Gastrocnemius medialis (tissue), 4 donors: ENCODE measurements around the gene WNT2. TPM values are rescaled to one million over a fixed set of nuclear protein-coding genes. Genes with fewer than 3 reads are reported as not detected.

ENCODE experiments used
- ATAC-seq, 2 donors: fragments of 150-250 bp; one replicate each; pipeline ENCODE4 v1.9.1; 2016
- DNase-seq, 2 donors: peaks; one replicate each; pipeline ENCODE4 v3.0.0-alpha.2; 2019
- H3K27ac ChIP-seq, 4 donors: fragments of 200-600 bp; sonication (generic); 1 replicate in 1 of 4; 2 replicates in 3 of 4; pipeline ENCODE4 v1.5.1; 2016 to 2018; ENCODE audit warnings: mild to moderate bottlenecking in 2 of 4, moderate library complexity in 1 of 4
- H3K27me3 ChIP-seq, 3 donors: fragments of 200-600 bp; sonication (generic) in 2 of 3; 1 replicate in 1 of 3; 2 replicates in 2 of 3; pipeline versions ENCODE4 v1.5.1 to v1.6.0; 2016 to 2019; ENCODE audit warnings: mild to moderate bottlenecking in 1 of 3, moderate library complexity in 1 of 3
- H3K36me3 ChIP-seq, 2 donors: fragments of 200-600 bp; sonication (generic) in 1 of 2; one replicate each; pipeline ENCODE4 v1.5.1; 2017 to 2018
- H3K4me1 ChIP-seq, 2 donors: fragments of 200-600 bp; sonication (generic) in 1 of 2; one replicate each; pipeline ENCODE4 v1.5.1; 2016 to 2017; ENCODE audit warnings: mild to moderate bottlenecking in 2 of 2
- H3K4me3 ChIP-seq, 4 donors: fragments of 200-600 bp; sonication (generic) in 3 of 4; 1 replicate in 1 of 4; 2 replicates in 3 of 4; pipeline ENCODE4 v1.5.1; 2016 to 2019; ENCODE audit warnings: mild to moderate bottlenecking in 2 of 4
- H3K9me3 ChIP-seq, 3 donors: fragments of 200-600 bp; sonication (generic) in 2 of 3; 1 replicate in 1 of 3; 2 replicates in 2 of 3; pipeline ENCODE4 v1.5.1; 2016 to 2019
- POLR2A ChIP-seq, 2 donors: fragments of 450-650 bp; IDR thresholded peaks; one replicate each; pipeline ENCODE4 v1.6.1; 2017; ENCODE audit warnings: antibody characterized with exemption in 2 of 2, mild to moderate bottlenecking in 2 of 2, moderate library complexity in 2 of 2
- in situ Hi-C, 4 donors: fragments of 200-750 bp; cut with MboI; loops; one replicate each; pipeline versions ENCODE4 v1.15.0 to v1.8.0; 2017; ENCODE audit warnings: low sequenced_read_pairs in 4 of 4
- intact Hi-C: fragments of 100-400 bp; cut with DNase I; formaldehyde crosslinking; loops from one replicate; pipeline ENCODE4 v1.15.1; 2023; ENCODE audit warnings: low total_unique reads
- total RNA-seq, 4 donors: library from RNA; depleted of rRNA; stranded (reverse); fragments of >200 nt; gene quantifications; one replicate each; pipeline versions ENCODE4 v1.1.0 to v1.2.3, GENCODE V29; 2016
- TF ChIP-seq, protein P1 (sequence below), 5 experiments: fragments of 450-650 bp in 3 of 5; fragments of 200-600 bp in 2 of 5; sonication (generic) in 2 of 5; IDR thresholded peaks in 4 of 5; conservative IDR thresholded peaks in 1 of 5; 1 replicate in 4 of 5; 2 replicates in 1 of 5; pipeline ENCODE4 v1.5.1; 2016 to 2019; ENCODE audit warnings: antibody characterized with exemption in 5 of 5, mild to moderate bottlenecking in 3 of 5, moderate library complexity in 3 of 5

The WNT2 gene
- total RNA-seq, 4 donors from 2014 or later, result not detected

DNA sequence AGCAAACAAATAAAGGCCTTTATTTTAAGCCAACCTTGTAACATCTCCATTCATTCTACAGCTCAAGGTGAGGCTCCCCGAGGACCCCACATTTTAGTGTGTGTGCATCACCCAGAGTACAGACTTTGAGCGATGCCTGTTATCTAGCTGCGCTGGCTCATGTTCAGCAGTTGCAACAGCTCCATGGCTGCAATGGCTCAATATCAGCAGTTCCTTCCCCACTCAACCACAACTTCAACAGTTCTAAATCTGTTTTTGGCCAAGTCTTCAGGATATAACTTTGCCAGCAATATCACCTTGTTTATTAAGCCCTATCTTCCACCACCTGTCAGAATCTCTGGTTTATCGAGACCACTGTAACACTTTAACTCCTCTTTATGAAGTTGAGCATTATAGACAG is 95.8 kb downstream of the WNT2 start:
- intact Hi-C loops (no loop called here), in situ Hi-C loops (no loop called here)
- ATAC-seq, result no peak

DNA sequence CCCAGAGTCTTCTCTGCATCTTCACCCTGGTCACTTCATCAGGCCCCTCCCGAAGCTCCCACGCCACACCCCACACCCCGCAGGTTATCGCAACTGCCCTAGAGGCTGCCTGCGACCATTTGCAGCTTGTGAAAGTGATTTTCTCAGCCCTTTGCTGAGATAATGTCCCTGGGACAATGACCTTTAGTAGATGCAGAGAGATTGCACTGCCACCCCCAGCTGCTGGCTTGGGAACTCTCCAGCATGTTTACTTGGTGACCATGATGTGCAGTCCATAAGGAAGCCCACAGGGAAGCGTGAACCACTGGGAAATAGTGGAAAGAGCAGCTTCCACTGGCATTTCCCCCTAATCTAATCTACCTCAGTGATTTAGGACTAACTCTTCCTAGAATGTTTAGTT is 97.3 kb downstream of the WNT2 start:
- intact Hi-C loops (no loop called here), in situ Hi-C loops (no loop called here)
- H3K4me1 ChIP-seq, result no peaks in the 10 kb centered on the region
- H3K27ac ChIP-seq, result no peak overlapping the region
- no peaks in the 10 kb centered on the region for H3K9me3 ChIP-seq
- H3K36me3 ChIP-seq, result no peaks in the 10 kb centered on the region
- no peaks in the 10 kb centered on the region for H3K27me3 ChIP-seq
- DNase-seq, result no peak
- no peak overlapping the region for H3K4me3 ChIP-seq
- TF ChIP-seq, protein P1, sequence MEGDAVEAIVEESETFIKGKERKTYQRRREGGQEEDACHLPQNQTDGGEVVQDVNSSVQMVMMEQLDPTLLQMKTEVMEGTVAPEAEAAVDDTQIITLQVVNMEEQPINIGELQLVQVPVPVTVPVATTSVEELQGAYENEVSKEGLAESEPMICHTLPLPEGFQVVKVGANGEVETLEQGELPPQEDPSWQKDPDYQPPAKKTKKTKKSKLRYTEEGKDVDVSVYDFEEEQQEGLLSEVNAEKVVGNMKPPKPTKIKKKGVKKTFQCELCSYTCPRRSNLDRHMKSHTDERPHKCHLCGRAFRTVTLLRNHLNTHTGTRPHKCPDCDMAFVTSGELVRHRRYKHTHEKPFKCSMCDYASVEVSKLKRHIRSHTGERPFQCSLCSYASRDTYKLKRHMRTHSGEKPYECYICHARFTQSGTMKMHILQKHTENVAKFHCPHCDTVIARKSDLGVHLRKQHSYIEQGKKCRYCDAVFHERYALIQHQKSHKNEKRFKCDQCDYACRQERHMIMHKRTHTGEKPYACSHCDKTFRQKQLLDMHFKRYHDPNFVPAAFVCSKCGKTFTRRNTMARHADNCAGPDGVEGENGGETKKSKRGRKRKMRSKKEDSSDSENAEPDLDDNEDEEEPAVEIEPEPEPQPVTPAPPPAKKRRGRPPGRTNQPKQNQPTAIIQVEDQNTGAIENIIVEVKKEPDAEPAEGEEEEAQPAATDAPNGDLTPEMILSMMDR (IDR thresholded peaks at IDR 0.05 in 4 of 5, conservative IDR thresholded peaks at IDR 0.05 in 1 of 5), result no peak
- TF ChIP-seq POLR2A (IDR thresholded peaks at IDR 0.05), result no peak
- ATAC-seq, result no peak

More for the DNA sequence above, 95.8 kb downstream of the WNT2 start:
- TF ChIP-seq, protein P1 (IDR thresholded peaks at IDR 0.05 in 4 of 5, conservative IDR thresholded peaks at IDR 0.05 in 1 of 5), result no peak
- TF ChIP-seq POLR2A (IDR thresholded peaks at IDR 0.05), result no peak
- Histone ChIP-seq H3K4me1 (no peaks in the 10 kb centered on the region), H3K4me3 (no peak overlapping the region), H3K27ac (no peak overlapping the region), H3K27me3 (no peaks in the 10 kb centered on the region), H3K9me3 (no peaks in the 10 kb centered on the region), H3K36me3 (no peaks in the 10 kb centered on the region)
- no peak for DNase-seq

Other genes starting within 250 kb of the WNT2 start
- gene ASZ1, start 104.4 kb upstream of the WNT2 start, total RNA-seq, result not detected
- under 1 TPM in 1 of 4 donors, not detected in 3; 0.44 TPM for gene CFTR, start 157.0 kb upstream of the WNT2 start, total RNA-seq